RWPE2 (cell line): Measurements from ENCODE around the gene SMTN.

Source experiments
- ATAC-seq: fragments of 200-7000 bp; cut with Tn5 transposase; 3 replicates; pipeline ENCODE4 v1.9.1; 2021; ENCODE audit warnings: low read depth
- DNase-seq: peaks from one replicate; pipeline ENCODE4 v3.0.0-alpha.2; 2020; ENCODE audit warnings: low spot score
- H3K27ac ChIP-seq: fragments of 450-650 bp; 2 replicates; pipeline ENCODE4 v1.5.1; 2017; ENCODE audit warnings: mild to moderate bottlenecking; ENCODE audit not compliant: poor library complexity, severe bottlenecking
- H3K27me3 ChIP-seq: fragments of 250-450 bp; sonication (Bioruptor Pico); 2 replicates; pipeline ENCODE4 v1.5.1; 2021; ENCODE audit warnings: mild to moderate bottlenecking, moderate library complexity; ENCODE audit not compliant: insufficient read depth, poor library complexity, severe bottlenecking
- H3K36me3 ChIP-seq: fragments of 250-450 bp; sonication (Bioruptor Pico); 2 replicates; pipeline ENCODE4 v1.5.1; 2020; ENCODE audit warnings: low read depth, mild to moderate bottlenecking, moderate library complexity
- H3K4me1 ChIP-seq: fragments of 250-450 bp; sonication (Bioruptor Pico); 2 replicates; pipeline ENCODE4 v1.5.1; 2021; ENCODE audit warnings: mild to moderate bottlenecking, moderate library complexity; ENCODE audit not compliant: insufficient read depth, poor library complexity, severe bottlenecking
- H3K4me3 ChIP-seq: fragments of 250-450 bp; sonication (Bioruptor Pico); 2 replicates; pipeline ENCODE4 v1.5.1; 2021; ENCODE audit warnings: mild to moderate bottlenecking, moderate library complexity; ENCODE audit not compliant: severe bottlenecking
- H3K9me3 ChIP-seq: fragments of 250-450 bp; sonication (Bioruptor Pico); 2 replicates; pipeline ENCODE4 v1.5.1; 2021; ENCODE audit warnings: mild to moderate bottlenecking, moderate library complexity; ENCODE audit not compliant: severe bottlenecking
- TF ChIP-seq, protein P1 (sequence below): fragments of 450-650 bp; IDR thresholded peaks from one replicate; pipeline ENCODE4 v1.5.1; 2017; ENCODE audit warnings: mild to moderate bottlenecking, moderate library complexity; ENCODE audit not compliant: poor library complexity, severe bottlenecking

SMTN gene

DNA sequence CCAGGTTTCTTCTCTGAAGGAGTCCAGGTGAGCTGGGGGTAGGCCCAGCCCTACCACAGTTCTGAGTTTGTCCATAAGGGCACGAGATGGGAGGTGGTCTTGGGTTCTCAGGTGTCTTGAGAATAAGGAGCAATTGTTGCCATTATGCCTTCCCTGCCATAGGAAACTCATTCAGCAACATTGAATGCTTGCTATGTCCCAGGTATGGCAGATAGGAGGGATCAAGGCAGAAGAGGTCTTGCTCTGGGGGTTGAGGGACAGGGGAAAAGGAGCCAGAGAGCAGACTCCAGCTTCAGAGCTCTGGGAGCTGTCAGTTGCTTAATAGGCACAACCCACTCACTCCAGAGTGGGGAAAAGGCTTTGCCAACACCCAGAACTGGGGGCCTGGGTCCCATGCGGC lies 22.0 kb downstream of the SMTN start:
- no peaks in the 10 kb centered on the region for H3K27me3 ChIP-seq
- DNase-seq, result no peak
- ATAC-seq, result no peak
- H3K27ac ChIP-seq, result no peak overlapping the region
- peaks cover 3% of the 10 kb centered on the region for H3K4me1 ChIP-seq
- TF ChIP-seq, protein P1, sequence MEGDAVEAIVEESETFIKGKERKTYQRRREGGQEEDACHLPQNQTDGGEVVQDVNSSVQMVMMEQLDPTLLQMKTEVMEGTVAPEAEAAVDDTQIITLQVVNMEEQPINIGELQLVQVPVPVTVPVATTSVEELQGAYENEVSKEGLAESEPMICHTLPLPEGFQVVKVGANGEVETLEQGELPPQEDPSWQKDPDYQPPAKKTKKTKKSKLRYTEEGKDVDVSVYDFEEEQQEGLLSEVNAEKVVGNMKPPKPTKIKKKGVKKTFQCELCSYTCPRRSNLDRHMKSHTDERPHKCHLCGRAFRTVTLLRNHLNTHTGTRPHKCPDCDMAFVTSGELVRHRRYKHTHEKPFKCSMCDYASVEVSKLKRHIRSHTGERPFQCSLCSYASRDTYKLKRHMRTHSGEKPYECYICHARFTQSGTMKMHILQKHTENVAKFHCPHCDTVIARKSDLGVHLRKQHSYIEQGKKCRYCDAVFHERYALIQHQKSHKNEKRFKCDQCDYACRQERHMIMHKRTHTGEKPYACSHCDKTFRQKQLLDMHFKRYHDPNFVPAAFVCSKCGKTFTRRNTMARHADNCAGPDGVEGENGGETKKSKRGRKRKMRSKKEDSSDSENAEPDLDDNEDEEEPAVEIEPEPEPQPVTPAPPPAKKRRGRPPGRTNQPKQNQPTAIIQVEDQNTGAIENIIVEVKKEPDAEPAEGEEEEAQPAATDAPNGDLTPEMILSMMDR, result no peak
- H3K4me3 ChIP-seq, result no peak overlapping the region
- H3K36me3 ChIP-seq, result peaks cover 44% of the 10 kb centered on the region
- no peaks in the 10 kb centered on the region for H3K9me3 ChIP-seq

- no peaks in the 10 kb centered on the region for H3K9me3 ChIP-seq
- no peak overlapping the region for H3K4me3 ChIP-seq
- no peak for ATAC-seq
- DNase-seq, result peak; percentile 64
- no peak overlapping the region for H3K27ac ChIP-seq
- H3K27me3 ChIP-seq, result no peaks in the 10 kb centered on the region
- peaks cover 36% of the 10 kb centered on the region for H3K36me3 ChIP-seq
- H3K4me1 ChIP-seq, result peaks cover 6% of the 10 kb centered on the region
- TF ChIP-seq, protein P1, result no peak
Measured at GRCh38 chr22:31103899-31104694, 23.0 kb downstream of the SMTN start.

GRCh38 chr22:31104869-31105268 lies 23.8 kb downstream of the SMTN start:
- H3K27me3 ChIP-seq, result no peaks in the 10 kb centered on the region
- ATAC-seq, result no peak
- TF ChIP-seq, protein P1, result no peak
- no peaks in the 10 kb centered on the region for H3K9me3 ChIP-seq
- H3K4me1 ChIP-seq, result peaks cover 6% of the 10 kb centered on the region
- H3K36me3 ChIP-seq, result peaks cover 28% of the 10 kb centered on the region
- no peak overlapping the region for H3K4me3 ChIP-seq
- no peak overlapping the region for H3K27ac ChIP-seq
- peak; percentile 61 for DNase-seq

DNA sequence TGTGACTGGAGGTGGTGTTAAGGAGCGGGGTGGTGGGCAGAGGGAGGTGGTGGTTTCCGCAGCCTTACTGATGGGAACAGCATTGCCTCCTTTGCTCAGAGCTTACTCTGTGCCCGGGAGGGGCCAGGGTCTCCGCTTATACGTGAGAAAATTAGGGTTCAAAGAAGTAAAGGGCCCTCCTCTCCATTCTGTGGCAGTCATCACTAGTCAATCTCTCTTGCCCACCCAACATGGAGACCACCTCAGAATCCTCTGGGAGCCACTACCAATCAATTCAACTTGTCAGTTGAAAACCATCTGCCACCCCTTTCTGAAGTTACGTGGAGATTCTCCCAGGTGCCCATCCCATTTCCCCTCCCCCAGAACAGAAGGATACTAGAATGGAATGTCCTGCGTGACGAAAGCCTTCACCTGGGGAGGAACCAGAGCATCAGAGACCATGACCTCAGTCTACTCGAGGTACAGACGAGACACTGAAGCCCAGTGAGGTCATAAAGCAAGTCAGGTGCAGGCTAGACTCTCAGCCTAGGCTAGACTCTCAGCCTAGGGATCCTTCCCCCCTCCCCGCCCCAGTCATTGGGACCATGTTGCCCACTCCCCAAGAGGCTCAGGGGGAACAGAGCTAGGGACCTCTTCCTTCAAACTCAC lies 24.3 kb downstream of the SMTN start:
- H3K4me3 ChIP-seq, result no peak overlapping the region
- no peak overlapping the region for H3K27ac ChIP-seq
- H3K4me1 ChIP-seq, result peaks cover 6% of the 10 kb centered on the region
- no peaks in the 10 kb centered on the region for H3K9me3 ChIP-seq
- H3K27me3 ChIP-seq, result no peaks in the 10 kb centered on the region
- peaks cover 22% of the 10 kb centered on the region for H3K36me3 ChIP-seq
- ATAC-seq, result no peak; the same call in 2 of the 3 replicates
- TF ChIP-seq, protein P1, result no peak
- DNase-seq, result no peak
